Measurements from ENCODE around the gene SMARCD3.

The SMARCD3 gene

GRCh38 chr7:151276666-151277590, 28.4 kb upstream of the SMARCD3 start:
- Mint-ChIP-seq H3K4me3 (peak overlapping the region; percentile 69), H3K27ac (peak overlapping the region; percentile 74), H3K4me1 (peaks cover 14% of the 10 kb centered on the region), H3K9me3 (no peaks in the 10 kb centered on the region), H3K36me3 (ENCODE audit: low read depth) (no peaks in the 10 kb centered on the region), H3K27me3 (peaks cover 6% of the 10 kb centered on the region)
- DNase-seq (peak; percentile 64), ATAC-seq (peak; percentile 72)

DNA sequence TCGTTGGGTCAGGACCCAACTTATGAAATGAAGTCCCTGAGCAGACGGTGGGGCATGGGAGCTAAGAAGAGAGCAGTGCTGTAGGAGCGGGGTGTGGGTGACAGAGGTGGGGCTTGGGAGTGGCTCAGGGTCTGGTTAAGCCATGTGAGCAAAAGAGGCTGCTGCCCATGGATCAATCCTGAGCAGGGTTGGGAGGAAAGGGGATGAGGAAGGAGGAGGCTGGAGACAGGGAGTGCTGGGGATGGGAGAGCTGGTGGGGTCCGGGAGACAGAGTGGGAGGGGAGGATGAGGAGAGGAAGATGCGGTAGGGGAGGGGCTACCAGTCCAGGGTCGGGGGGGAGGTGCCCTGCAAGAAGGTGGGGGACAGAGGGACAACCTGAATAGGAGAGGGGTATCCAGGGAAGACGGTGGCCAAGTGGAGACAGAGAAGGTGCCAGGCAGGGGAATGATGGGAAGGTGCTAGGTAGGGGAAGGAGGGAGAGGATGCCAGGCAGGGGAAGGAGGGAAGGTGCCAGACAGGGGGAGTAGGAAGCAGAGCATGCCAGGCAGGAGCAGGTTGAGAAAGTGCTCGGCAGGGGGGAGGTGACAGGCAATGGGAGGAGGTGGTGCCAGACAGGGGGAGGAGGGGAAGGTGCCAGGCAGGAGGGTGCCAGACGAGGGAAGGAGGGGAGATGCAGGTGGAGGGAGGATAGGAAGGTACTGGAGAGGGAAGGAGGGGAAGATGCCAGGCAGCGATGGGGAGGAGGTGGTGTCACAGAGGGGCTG, 27.5 kb upstream of the SMARCD3 start:
- H3K36me3 Mint-ChIP-seq (ENCODE audit: low read depth): no peaks in the 10 kb centered on the region
- no peaks in the 10 kb centered on the region for H3K9me3 Mint-ChIP-seq
- peaks cover under 1% of the 10 kb centered on the region for H3K27me3 Mint-ChIP-seq
- peak overlapping the region; percentile 25 for H3K4me3 Mint-ChIP-seq
- H3K27ac Mint-ChIP-seq: no peak overlapping the region
- H3K4me1 Mint-ChIP-seq: peaks cover 15% of the 10 kb centered on the region
- DNase-seq: no peak
- ATAC-seq: no peak

GRCh38 chr7:151274936-151275812, 26.7 kb upstream of the SMARCD3 start:
- H3K36me3 Mint-ChIP-seq (ENCODE audit: low read depth): no peaks in the 10 kb centered on the region
- H3K4me1 Mint-ChIP-seq: peaks cover 15% of the 10 kb centered on the region
- DNase-seq: no peak
- H3K27me3 Mint-ChIP-seq: no peaks in the 10 kb centered on the region
- H3K4me3 Mint-ChIP-seq: no peak overlapping the region
- peak overlapping the region; percentile 33 for H3K27ac Mint-ChIP-seq
- ATAC-seq: no peak
- H3K9me3 Mint-ChIP-seq: no peaks in the 10 kb centered on the region

DNA sequence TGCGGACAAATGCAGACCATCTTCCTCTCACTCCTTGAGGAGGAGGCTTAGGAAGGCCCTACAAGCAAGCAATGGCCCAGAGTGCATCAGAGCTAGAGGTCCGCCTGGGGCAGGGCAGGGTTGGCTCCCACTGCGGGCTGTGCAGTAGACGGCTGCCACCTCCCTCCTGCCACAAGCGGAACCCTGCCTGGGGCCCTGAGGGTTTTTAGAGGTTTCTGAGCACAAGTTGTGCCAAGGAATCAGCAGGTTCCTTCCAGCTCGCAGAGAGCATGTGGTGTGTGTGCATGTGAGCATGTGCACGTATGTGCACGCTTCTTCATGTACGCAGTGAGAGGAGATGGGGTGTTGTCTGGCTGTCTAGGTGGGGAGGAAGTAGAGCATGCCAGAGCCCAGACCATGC, 25.9 kb upstream of the SMARCD3 start:
- H3K36me3 Mint-ChIP-seq (ENCODE audit: low read depth): no peaks in the 10 kb centered on the region
- H3K4me3 Mint-ChIP-seq: no peak overlapping the region
- no peaks in the 10 kb centered on the region for H3K27me3 Mint-ChIP-seq
- H3K27ac Mint-ChIP-seq: no peak overlapping the region
- DNase-seq: no peak
- ATAC-seq: no peak
- peaks cover 15% of the 10 kb centered on the region for H3K4me1 Mint-ChIP-seq
- no peaks in the 10 kb centered on the region for H3K9me3 Mint-ChIP-seq

GRCh38 chr7:151273651-151274390, 25.3 kb upstream of the SMARCD3 start:
- DNase-seq (no peak), ATAC-seq (no peak)
- no peaks in the 10 kb centered on the region for H3K36me3 Mint-ChIP-seq (ENCODE audit: low read depth)
- no peaks in the 10 kb centered on the region for H3K9me3 Mint-ChIP-seq
- H3K4me1 Mint-ChIP-seq: peaks cover 15% of the 10 kb centered on the region
- no peak overlapping the region for H3K27ac Mint-ChIP-seq
- no peaks in the 10 kb centered on the region for H3K27me3 Mint-ChIP-seq
- H3K4me3 Mint-ChIP-seq: no peak overlapping the region

GRCh38 chr7:151272877-151273276, 24.4 kb upstream of the SMARCD3 start:
- Mint-ChIP-seq H3K4me1 (peaks cover 15% of the 10 kb centered on the region), H3K27ac (no peak overlapping the region), H3K27me3 (no peaks in the 10 kb centered on the region), H3K4me3 (no peak overlapping the region), H3K9me3 (no peaks in the 10 kb centered on the region), H3K36me3 (ENCODE audit: low read depth) (no peaks in the 10 kb centered on the region)
- ATAC-seq: no peak
- no peak for DNase-seq

- H3K4me1 Mint-ChIP-seq: peaks cover 13% of the 10 kb centered on the region
- no peak overlapping the region for H3K4me3 Mint-ChIP-seq
- no peak for ATAC-seq
- no peaks in the 10 kb centered on the region for H3K36me3 Mint-ChIP-seq (ENCODE audit: low read depth)
- no peaks in the 10 kb centered on the region for H3K27me3 Mint-ChIP-seq
- no peak overlapping the region for H3K27ac Mint-ChIP-seq
- no peak for DNase-seq
- no peaks in the 10 kb centered on the region for H3K9me3 Mint-ChIP-seq
Observed at GRCh38 chr7:151272405-151272804, 23.9 kb upstream of the SMARCD3 start.

DNA sequence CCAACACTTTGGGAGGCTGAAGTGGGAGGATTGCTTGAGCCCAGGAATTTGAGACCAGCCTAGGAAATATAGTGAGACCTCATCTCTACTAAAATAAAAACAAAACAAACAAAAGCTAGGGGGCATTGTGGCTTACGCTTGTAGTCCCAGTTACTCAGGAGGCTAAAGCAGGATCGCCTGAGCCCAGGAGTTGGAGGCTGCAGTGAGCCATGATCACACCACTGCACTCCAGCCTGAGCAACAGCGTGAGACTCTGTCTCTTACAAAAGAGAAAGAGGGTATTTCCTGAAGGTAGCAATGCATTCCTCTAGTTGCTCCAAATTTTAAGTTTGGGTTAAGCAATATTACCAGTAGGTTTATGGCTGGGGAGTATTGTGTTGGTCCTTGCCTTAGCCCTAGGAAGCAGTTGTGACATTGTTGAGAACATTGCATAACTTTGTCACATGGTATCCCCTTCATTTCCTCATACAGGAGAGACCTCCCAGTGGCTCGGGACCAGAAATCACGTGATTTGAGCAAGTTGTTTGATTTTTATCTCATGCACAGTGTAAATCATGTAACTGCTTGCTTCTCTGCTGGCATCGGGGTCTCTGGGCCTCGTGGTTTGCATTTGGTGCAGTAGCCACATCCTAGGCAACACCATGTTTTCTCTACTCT, 23.3 kb upstream of the SMARCD3 start:
- Mint-ChIP-seq H3K9me3 (no peaks in the 10 kb centered on the region), H3K4me3 (no peak overlapping the region), H3K36me3 (ENCODE audit: low read depth) (no peaks in the 10 kb centered on the region), H3K4me1 (peaks cover 10% of the 10 kb centered on the region), H3K27ac (no peak overlapping the region), H3K27me3 (no peaks in the 10 kb centered on the region)
- no peak for DNase-seq
- ATAC-seq: no peak

GRCh38 chr7:151269511-151269910, 21.0 kb upstream of the SMARCD3 start:
- Mint-ChIP-seq H3K36me3 (ENCODE audit: low read depth) (no peaks in the 10 kb centered on the region), H3K27ac (no peak overlapping the region)

DNA sequence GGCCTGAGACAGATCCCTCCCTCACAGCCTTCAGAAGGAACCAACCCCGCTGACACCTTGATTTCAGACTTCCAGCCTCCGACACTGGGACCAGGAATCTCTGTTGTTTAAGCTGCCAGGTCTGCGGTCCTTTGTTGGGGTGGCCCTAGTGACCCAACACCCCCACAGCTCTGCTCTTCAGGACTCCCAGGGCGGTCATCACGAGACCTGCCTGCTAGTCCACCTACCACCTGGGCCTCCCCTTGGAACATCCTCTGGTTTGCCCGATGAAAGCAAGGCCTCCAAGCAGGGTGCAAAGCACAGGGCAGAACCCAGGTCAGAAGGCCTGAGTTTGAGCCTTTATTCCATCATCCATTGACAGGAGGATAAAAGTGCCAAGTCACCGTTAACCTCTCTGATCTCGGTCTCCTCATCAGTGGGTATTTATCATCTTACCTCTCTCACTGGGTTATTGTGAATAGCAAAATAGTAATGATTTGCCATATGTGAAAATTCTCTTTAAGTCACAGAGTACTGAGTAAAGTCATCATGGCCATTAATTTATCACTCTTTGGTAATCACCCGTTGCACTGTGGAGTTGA, 16.9 kb upstream of the SMARCD3 start:
- DNase-seq (no peak), ATAC-seq (no peak)
- Mint-ChIP-seq H3K36me3 (ENCODE audit: low read depth) (no peaks in the 10 kb centered on the region), H3K4me3 (no peak overlapping the region), H3K9me3 (no peaks in the 10 kb centered on the region), H3K27ac (no peak overlapping the region), H3K27me3 (peaks cover 2% of the 10 kb centered on the region), H3K4me1 (no peaks in the 10 kb centered on the region)

More at GRCh38 chr7:151269511-151269910, 21.0 kb upstream of the SMARCD3 start:
- H3K9me3 Mint-ChIP-seq: no peaks in the 10 kb centered on the region
- H3K4me1 Mint-ChIP-seq: peaks cover 8% of the 10 kb centered on the region
- no peaks in the 10 kb centered on the region for H3K27me3 Mint-ChIP-seq
- no peak overlapping the region for H3K4me3 Mint-ChIP-seq
- DNase-seq (no peak), ATAC-seq (no peak)

GRCh38 chr7:151264615-151265014, 16.1 kb upstream of the SMARCD3 start:
- H3K4me1 Mint-ChIP-seq: no peaks in the 10 kb centered on the region
- H3K27me3 Mint-ChIP-seq: peaks cover 2% of the 10 kb centered on the region
- ATAC-seq (no peak), DNase-seq (no peak)
- H3K36me3 Mint-ChIP-seq (ENCODE audit: low read depth): no peaks in the 10 kb centered on the region
- H3K27ac Mint-ChIP-seq: no peak overlapping the region
- no peaks in the 10 kb centered on the region for H3K9me3 Mint-ChIP-seq
- H3K4me3 Mint-ChIP-seq: no peak overlapping the region

DNA sequence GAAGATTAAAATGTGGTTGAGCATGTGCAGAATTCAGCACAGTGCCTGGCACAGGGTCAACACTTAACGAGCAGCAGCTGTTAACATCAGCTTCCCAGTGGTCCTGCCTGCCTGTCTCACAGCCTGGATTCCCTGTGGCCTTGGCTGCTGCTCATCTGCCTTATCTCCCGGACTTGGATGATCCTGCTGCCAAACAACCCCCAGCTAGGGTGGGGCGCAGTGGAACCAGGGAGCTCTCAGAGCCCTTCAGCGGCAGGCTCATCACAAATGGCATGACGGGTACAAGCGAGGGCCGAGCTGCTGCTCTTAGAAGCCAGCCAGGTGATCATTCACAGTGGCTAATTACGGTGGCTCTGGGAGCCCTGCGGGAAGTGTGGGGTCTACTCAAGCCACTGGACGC, 13.0 kb upstream of the SMARCD3 start:
- ATAC-seq (no peak), DNase-seq (no peak)
- Mint-ChIP-seq H3K27ac (no peak overlapping the region), H3K4me3 (no peak overlapping the region), H3K36me3 (ENCODE audit: low read depth) (no peaks in the 10 kb centered on the region), H3K4me1 (no peaks in the 10 kb centered on the region), H3K27me3 (peaks cover 13% of the 10 kb centered on the region), H3K9me3 (no peaks in the 10 kb centered on the region)

DNA sequence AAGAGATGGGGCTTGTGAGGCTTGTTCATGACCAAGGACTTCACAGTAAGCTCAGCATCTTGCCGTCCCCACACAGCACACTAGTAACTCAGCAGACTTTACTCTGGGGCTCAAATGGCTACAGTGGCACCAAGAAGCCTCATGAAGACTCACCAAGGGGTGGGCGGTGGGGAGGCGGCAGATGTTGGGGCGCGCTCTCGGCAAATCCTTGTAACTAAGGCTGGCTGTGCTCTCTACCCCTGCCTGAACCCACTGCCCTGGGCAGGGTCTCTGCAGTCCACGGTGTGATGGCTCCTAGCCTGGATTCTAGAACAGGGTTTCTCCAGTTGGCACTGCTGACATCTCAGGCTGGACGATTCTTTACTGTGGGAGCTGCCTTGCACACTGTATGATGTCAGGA, 12.4 kb upstream of the SMARCD3 start:
- Mint-ChIP-seq H3K4me3 (no peak overlapping the region), H3K27ac (no peak overlapping the region), H3K4me1 (no peaks in the 10 kb centered on the region), H3K36me3 (ENCODE audit: low read depth) (no peaks in the 10 kb centered on the region), H3K9me3 (no peaks in the 10 kb centered on the region), H3K27me3 (peaks cover 16% of the 10 kb centered on the region)
- DNase-seq: no peak
- ATAC-seq: no peak

Measured in activated naive CD8-positive, alpha-beta T cell treated with anti-CD3 and anti-CD28 coated beads, Interleukin-2, amount 50 U/mL, for 24 hours (primary cell).